Epithelial cell of esophagus (primary cell): ENCODE data around the gene UROD.
A peak's percentile ranks its signal among the peaks of the same experiment; 100 is the strongest.
"Not testable (repeated sequence)": the region's sequence is repeated elsewhere in the genome, so short reads cannot be mapped to it uniquely, and the experiment has no call there.

Source experiments
- DNase-seq: peaks from one replicate; pipeline ENCODE4 v3.0.0; 2010; ENCODE audit warnings: low read depth
- H3K4me3 ChIP-seq: 2 replicates; pipeline ENCODE4 v1.5.1; 2011; ENCODE audit warnings: mild to moderate bottlenecking, low read length, control low read depth
- TF ChIP-seq, protein P1 (sequence below): IDR thresholded peaks from 2 replicates; pipeline ENCODE4 v1.5.1; 2011; ENCODE audit warnings: low read depth, mild to moderate bottlenecking, low read length, control low read depth, inconsistent platforms; ENCODE audit not compliant: insufficient read depth; ENCODE audit errors: missing control alignments

UROD gene

DNA sequence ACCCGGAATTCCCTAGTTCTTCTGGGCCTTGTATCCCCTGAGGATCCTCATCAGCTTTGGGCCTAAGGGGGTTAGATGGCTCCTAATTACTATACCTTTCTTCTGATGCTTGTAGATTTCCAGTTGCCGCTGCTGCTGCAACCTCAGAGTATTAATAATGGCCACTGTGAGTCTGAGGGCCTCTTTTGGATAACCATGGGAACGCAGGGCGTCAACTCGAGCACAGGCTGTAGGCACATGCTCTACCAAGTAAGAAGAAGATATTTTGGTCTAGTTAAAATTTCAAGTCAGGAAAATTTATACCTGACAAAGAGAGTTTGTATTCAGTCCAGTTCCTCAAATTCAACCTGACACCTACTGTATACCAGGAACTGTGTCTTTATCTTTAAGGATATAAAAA lies 28.2 kb downstream of the UROD start:
- TF ChIP-seq, protein P1, sequence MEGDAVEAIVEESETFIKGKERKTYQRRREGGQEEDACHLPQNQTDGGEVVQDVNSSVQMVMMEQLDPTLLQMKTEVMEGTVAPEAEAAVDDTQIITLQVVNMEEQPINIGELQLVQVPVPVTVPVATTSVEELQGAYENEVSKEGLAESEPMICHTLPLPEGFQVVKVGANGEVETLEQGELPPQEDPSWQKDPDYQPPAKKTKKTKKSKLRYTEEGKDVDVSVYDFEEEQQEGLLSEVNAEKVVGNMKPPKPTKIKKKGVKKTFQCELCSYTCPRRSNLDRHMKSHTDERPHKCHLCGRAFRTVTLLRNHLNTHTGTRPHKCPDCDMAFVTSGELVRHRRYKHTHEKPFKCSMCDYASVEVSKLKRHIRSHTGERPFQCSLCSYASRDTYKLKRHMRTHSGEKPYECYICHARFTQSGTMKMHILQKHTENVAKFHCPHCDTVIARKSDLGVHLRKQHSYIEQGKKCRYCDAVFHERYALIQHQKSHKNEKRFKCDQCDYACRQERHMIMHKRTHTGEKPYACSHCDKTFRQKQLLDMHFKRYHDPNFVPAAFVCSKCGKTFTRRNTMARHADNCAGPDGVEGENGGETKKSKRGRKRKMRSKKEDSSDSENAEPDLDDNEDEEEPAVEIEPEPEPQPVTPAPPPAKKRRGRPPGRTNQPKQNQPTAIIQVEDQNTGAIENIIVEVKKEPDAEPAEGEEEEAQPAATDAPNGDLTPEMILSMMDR, result no peak
- no peak for DNase-seq
- no peak overlapping the region for H3K4me3 ChIP-seq

DNA sequence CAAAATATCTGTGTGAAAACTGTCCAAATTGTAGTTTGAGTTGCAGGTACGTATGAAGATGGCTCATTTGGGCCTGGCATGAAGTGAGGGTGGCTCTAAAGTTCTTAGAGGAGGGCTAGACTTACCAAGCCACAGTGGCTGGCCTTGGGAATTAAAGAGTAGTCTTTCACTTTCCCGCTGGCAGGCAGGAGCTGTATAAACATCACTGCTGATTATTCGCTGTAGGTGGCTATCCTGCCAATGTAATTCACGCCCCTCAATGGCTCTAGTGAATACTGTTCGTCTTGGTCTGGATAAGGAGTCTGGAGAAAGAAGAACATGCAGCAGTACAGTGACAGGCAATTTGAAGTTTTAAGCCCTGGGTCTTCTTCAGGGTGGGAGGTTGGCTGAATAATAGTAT lies 31.0 kb downstream of the UROD start:
- TF ChIP-seq, protein P1, result no peak
- DNase-seq, result no peak
- H3K4me3 ChIP-seq, result no peak overlapping the region

DNA sequence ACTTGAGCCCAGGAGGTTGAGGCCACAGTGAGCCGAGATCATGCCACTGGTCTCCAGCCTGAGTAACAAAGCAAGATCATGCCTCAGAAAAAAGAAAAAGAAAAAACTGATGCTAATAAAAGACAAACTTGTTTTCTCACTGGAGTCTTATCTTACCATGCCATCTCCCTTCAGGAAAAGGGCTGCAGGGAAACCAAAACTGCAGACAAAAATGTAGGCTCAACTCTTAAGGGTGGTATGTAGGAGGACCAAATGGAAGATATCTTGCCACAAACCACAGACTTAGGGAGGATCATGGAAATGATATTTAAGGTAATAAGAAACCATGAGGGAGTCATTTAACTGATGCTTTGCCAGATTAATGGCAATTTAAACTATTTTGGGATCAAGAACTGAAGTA lies 32.9 kb downstream of the UROD start:
- DNase-seq, result no peak
- TF ChIP-seq, protein P1, result no peak
- H3K4me3 ChIP-seq, result no peak overlapping the region

DNA sequence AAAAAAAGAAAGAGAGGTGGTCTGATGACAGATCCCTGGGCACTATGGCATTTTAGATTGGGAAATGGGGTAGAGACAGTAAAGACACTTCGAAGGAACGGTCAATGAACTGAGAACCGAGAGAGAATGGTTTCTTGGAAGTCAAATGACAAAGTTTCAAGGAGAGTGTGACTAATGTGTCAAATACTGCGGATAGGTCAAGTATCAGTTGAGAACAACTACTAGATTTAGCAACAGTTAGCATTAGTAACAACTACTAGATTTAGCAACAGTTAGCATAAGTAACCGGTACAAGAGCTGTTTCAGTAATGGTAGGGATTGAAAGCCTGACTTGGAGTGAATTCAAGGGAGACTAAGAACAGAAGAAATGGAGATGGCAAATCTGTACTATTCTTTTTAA lies 35.0 kb downstream of the UROD start:
- TF ChIP-seq, protein P1, result no peak

DNA sequence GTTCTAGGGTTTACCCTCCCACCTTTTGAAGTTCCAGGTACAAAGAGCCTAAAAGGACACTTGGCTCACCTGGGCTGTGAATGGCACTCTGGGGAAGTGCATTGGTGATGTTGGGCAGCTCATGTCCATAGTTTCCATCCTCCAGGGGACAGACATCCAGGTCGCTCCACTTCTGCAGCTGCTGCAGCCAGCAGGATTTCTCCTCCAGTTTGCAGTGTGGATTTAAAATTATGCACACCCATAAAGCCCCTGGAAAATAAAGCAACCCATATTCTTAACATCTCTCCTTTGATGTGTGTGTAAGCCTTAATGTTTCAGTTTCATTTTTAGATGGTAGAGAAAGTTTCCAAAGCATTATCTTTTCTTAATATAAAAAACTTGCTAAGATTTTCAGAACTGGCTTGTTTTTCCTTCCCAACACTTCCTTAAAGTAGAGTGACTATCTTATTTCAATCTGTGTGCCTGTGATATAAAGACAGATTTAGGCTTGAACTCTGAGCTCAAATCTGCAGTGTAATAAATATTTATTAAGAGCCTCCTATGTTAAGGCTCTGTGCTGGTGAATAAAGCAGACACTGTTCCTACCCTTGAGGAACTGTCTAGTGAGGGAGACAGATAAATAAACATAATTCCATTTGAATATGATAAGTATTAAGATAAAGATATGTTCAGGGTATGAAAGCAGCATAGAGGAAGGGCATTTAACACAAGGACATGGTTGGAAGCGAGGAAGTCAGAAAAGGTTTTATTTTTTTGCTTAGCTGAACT lies 39.1 kb downstream of the UROD start:
- TF ChIP-seq, protein P1, result no peak
- no peak for DNase-seq
- no peak overlapping the region for H3K4me3 ChIP-seq

More for the DNA sequence above, 35.0 kb downstream of the UROD start:
- peak; percentile 4 for DNase-seq
- H3K4me3 ChIP-seq, result no peak overlapping the region

DNA sequence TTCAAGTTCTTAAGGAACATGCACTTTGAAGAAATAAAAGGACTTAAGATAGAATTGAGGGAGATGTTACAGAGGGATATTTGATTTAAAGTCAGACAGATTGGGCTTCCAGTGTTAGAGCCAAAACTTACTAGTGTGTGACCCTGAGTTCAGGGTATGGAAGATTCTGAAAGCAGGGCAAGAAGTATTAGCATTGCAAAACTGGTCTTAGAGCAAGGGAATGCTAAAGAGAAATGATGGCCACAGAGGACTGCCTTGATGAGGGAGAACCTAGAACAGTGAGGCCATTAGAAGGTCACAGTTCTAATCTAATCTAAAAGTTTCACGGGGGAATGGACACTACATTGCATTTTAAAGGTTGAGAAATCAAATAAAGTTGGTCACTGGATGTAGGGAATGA lies 45.5 kb downstream of the UROD start:
- no peak for DNase-seq
- no peak overlapping the region for H3K4me3 ChIP-seq
- TF ChIP-seq, protein P1, result no peak

DNA sequence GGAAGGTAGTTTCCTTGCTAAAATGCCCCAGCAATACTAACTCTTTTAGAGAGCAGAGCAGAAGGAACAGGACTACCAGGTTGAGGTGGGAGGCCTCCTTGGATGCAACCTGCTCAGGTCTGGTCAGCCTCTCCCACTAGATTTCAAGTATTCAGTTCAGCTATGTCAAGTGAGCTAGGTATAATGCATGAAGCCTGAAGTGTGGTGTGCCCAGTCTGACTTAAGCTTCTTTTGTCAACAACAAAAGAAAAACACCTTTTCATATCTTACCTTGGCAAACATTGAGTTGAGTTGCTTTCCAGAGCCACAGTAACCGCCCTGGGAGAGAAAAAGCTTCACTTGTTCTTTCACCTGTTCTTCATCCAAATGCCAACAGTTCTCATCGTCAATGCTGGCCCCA lies 47.8 kb downstream of the UROD start:
- TF ChIP-seq, protein P1, result no peak
- no peak for DNase-seq
- no peak overlapping the region for H3K4me3 ChIP-seq

DNA sequence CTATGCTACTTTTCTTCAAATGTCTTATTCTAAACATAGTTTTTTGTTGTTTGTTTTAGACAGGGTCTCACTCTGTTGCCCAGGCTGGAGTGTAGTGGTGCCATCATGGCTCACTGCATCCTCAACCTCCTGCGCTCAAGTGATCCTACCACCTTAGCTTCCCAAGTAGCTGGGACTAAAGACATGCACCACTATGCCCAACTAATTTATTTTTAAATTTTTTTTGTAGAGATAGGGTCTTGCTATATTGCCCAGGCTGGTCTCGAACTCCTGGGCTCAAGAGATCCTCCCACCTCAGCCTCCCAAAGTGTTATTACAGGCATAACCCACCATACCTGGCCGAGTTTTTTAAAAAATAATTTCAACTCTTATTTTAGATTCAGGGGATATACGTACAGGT lies 50.4 kb downstream of the UROD start:
- not testable (repeated sequence) for DNase-seq

More for the DNA sequence above, 50.4 kb downstream of the UROD start:
- H3K4me3 ChIP-seq, result not testable (repeated sequence)
